ENCODE data around the gene PHOX2B.
"Not testable (repeated sequence)": the region's sequence is repeated elsewhere in the genome, so short reads cannot be mapped to it uniquely, and the experiment has no call there.

Gene PHOX2B

DNA sequence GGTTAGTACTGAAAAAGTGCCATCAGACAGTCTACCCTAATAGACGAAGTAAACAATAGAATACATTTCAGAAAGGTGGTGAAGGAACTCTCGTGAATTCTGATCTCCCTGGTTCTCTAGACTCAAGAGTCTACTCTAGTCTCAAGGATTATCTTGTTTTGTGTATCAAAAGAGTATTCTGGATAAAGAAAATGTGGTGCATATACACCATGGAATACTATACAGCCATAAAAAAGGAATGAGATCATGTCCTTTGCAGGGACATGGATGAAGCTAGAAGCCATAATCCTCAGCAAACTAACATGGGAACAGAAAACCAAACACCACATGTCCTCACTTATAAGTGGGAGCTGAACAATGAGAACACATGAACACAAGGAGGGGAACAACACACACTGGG is 36.9 kb downstream of the PHOX2B start:
- not testable (repeated sequence) for H3K4me3 Mint-ChIP-seq; H3K9me3 Mint-ChIP-seq; H3K27me3 Mint-ChIP-seq; DNase-seq (ENCODE audit: low spot score in 2 of 2); H3K36me3 Mint-ChIP-seq; H3K27ac Mint-ChIP-seq; H3K4me1 Mint-ChIP-seq; ATAC-seq (ENCODE audit: low read depth)

GRCh38 chr4:41709844-41710481 is 38.6 kb downstream of the PHOX2B start:
- ATAC-seq (ENCODE audit: low read depth) (no peak), DNase-seq (ENCODE audit: low spot score in 2 of 2) (no peak)
- peaks cover 5% of the 10 kb centered on the region for H3K27me3 Mint-ChIP-seq
- no peaks in the 10 kb centered on the region for H3K9me3 Mint-ChIP-seq
- no peaks in the 10 kb centered on the region for H3K4me1 Mint-ChIP-seq
- no peaks in the 10 kb centered on the region for H3K36me3 Mint-ChIP-seq
- no peak overlapping the region for H3K27ac Mint-ChIP-seq
- no peak overlapping the region for H3K4me3 Mint-ChIP-seq

GRCh38 chr4:41703785-41704184 is 44.7 kb downstream of the PHOX2B start:
- Mint-ChIP-seq H3K27ac (no peak overlapping the region), H3K9me3 (no peaks in the 10 kb centered on the region), H3K36me3 (no peaks in the 10 kb centered on the region), H3K27me3 (peaks cover 7% of the 10 kb centered on the region), H3K4me3 (no peak overlapping the region), H3K4me1 (no peaks in the 10 kb centered on the region)
- ATAC-seq (ENCODE audit: low read depth) (no peak), DNase-seq (ENCODE audit: low spot score in 2 of 2) (no peak)

- Mint-ChIP-seq H3K9me3 (no peaks in the 10 kb centered on the region), H3K36me3 (no peaks in the 10 kb centered on the region), H3K4me3 (no peak overlapping the region), H3K4me1 (no peaks in the 10 kb centered on the region), H3K27ac (no peak overlapping the region), H3K27me3 (peaks cover 6% of the 10 kb centered on the region)
- no peak for ATAC-seq (ENCODE audit: low read depth)
- no peak for DNase-seq (ENCODE audit: low spot score in 2 of 2)
These were observed 45.8 kb downstream of the PHOX2B start for GRCh38 chr4:41702770-41703169.

- Mint-ChIP-seq H3K36me3 (no peaks in the 10 kb centered on the region), H3K27ac (no peak overlapping the region), H3K4me3 (no peak overlapping the region), H3K27me3 (peaks cover 8% of the 10 kb centered on the region), H3K9me3 (no peaks in the 10 kb centered on the region), H3K4me1 (no peaks in the 10 kb centered on the region)
- DNase-seq (ENCODE audit: low spot score in 2 of 2), result no peak
- ATAC-seq (ENCODE audit: low read depth), result no peak
These were observed 46.5 kb downstream of the PHOX2B start for GRCh38 chr4:41701983-41702382.

- no peaks in the 10 kb centered on the region for H3K36me3 Mint-ChIP-seq
- DNase-seq (ENCODE audit: low spot score in 2 of 2) (no peak), ATAC-seq (ENCODE audit: low read depth) (no peak)
- peaks cover 3% of the 10 kb centered on the region for H3K4me1 Mint-ChIP-seq
- no peak overlapping the region for H3K27ac Mint-ChIP-seq
- H3K27me3 Mint-ChIP-seq, result peaks cover 3% of the 10 kb centered on the region
- H3K4me3 Mint-ChIP-seq, result no peak overlapping the region
- no peaks in the 10 kb centered on the region for H3K9me3 Mint-ChIP-seq
These were observed 51.8 kb downstream of the PHOX2B start for GRCh38 chr4:41696763-41697162.

- Mint-ChIP-seq H3K4me1 (peaks cover 3% of the 10 kb centered on the region), H3K9me3 (no peaks in the 10 kb centered on the region), H3K27me3 (peaks cover 3% of the 10 kb centered on the region), H3K27ac (no peak overlapping the region), H3K36me3 (no peaks in the 10 kb centered on the region), H3K4me3 (no peak overlapping the region)
- DNase-seq (ENCODE audit: low spot score in 2 of 2), result no peak
- ATAC-seq (ENCODE audit: low read depth), result no peak
These were observed 52.4 kb downstream of the PHOX2B start for GRCh38 chr4:41696131-41696530.

All from memory B cell (primary cell).